ENCODE results near the gene PHF23. TPM values are rescaled to one million over a fixed set of nuclear protein-coding genes. Genes with fewer than 3 reads are reported as not detected.

The PHF23 gene
- total and polyA plus RNA-seq, 9 of the 15 experiments (the other 6 are each of a cell fraction or from before 2014, with no cell fraction given), result 7.4 to 87.5 (median 33.7) TPM

GRCh38 chr17:7242717-7243452 lies 3.6 kb upstream of the PHF23 start (continued):
- TF ChIP-seq, protein P1, sequence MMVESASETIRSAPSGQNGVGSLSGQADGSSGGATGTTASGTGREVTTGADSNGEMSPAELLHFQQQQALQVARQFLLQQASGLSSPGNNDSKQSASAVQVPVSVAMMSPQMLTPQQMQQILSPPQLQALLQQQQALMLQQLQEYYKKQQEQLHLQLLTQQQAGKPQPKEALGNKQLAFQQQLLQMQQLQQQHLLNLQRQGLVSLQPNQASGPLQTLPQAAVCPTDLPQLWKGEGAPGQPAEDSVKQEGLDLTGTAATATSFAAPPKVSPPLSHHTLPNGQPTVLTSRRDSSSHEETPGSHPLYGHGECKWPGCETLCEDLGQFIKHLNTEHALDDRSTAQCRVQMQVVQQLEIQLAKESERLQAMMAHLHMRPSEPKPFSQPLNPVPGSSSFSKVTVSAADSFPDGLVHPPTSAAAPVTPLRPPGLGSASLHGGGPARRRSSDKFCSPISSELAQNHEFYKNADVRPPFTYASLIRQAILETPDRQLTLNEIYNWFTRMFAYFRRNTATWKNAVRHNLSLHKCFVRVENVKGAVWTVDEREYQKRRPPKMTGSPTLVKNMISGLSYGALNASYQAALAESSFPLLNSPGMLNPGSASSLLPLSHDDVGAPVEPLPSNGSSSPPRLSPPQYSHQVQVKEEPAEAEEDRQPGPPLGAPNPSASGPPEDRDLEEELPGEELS (CRISPR knock-in tag; IDR thresholded peaks at IDR 0.05; ENCODE audit: borderline replicate concordance), result no peak
- TF ChIP-seq ARID1B (IDR thresholded peaks at IDR 0.05) (peak; percentile 57; the same call in 1 of the 2 replicates), TBL1XR1 (IDR thresholded peaks at IDR 0.05; ENCODE audit: low read length in 2 of 2) (peak in 1 of 2 experiments; percentile 8; a peak in 1 of 4 replicates), NFXL1 (CRISPR knock-in tag; IDR thresholded peaks at IDR 0.05) (no peak), CXXC5 (CRISPR knock-in tag; IDR thresholded peaks at IDR 0.05) (peak; percentile 88), PRDM10 (IDR thresholded peaks at IDR 0.05; ENCODE audit: partially characterized antibody) (no peak), DACH1 (IDR thresholded peaks at IDR 0.05; ENCODE audit: partially characterized antibody) (peak; percentile 66), ZNF696 (CRISPR knock-in tag; conservative IDR thresholded peaks at IDR 0.05) (no peak), GMEB1 (CRISPR knock-in tag; IDR thresholded peaks at IDR 0.05) (peak; percentile 82), LCOR (CRISPR knock-in tag; IDR thresholded peaks at IDR 0.05) (peak; percentile 94), NBN (IDR thresholded peaks at IDR 0.05; ENCODE audit: low read depth) (0 out of 2 replicates have a peak, but pooled peaks have one; percentile 22), USF1 (CRISPR knock-in tag; IDR thresholded peaks at IDR 0.05) (peak; percentile 98), ZNF316 (IDR thresholded peaks at IDR 0.05) (peak; percentile 55), ZNF143 (CRISPR knock-in tag; IDR thresholded peaks at IDR 0.05) (no peak), GABPB2 (CRISPR knock-in tag; conservative IDR thresholded peaks at IDR 0.05) (no peak), HMGN3 (IDR thresholded peaks at IDR 0.05; ENCODE audit: borderline replicate concordance, extremely low read depth, insufficient read length, low read depth, low read length) (peak; percentile 92), TAF7 (tag; IDR thresholded peaks at IDR 0.05) (0 out of 2 replicates have a peak, but pooled peaks have one; percentile 25)

Data from K562 (cell line).